Measurements from ENCODE around the gene LRRFIP1.

The LRRFIP1 gene

DNA sequence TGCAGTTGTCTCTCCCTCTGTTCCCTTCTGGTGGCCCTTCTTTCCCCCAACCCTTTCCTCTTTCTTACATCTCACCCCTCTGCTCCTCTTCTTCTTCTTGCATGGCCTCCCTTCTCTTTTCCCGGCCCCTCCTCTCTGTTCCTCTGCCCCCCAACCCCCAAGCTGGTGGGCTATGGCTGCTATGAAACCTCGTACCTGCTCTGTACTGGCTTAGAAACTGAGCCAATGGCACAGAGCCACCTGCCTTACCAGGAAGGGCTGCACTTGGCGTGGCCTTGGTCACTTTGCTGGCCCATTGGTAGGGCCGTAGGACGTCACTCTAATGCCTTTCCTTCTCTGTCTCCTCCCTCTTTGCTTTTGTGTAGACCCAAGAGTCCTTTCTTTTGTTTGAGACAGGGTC lies 78.9 kb downstream of the LRRFIP1 start:
- no peak for DNase-seq

DNA sequence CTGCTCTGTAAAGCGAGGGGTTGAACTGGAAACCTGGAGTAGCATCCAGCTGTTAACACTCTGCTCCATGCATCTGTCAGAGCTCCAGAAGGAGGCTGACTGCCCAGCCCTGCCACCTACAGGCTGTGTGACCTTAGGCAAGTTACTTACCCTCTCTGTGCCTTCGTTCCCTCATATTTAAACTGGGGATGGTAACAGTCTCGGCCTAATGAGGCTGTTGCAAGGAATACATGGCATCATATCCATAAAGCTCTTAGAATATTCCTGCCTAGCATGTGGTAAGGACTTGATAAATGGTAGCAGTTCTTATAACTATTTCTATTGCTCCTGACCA lies 80.6 kb downstream of the LRRFIP1 start:
- DNase-seq: no peak

DNA sequence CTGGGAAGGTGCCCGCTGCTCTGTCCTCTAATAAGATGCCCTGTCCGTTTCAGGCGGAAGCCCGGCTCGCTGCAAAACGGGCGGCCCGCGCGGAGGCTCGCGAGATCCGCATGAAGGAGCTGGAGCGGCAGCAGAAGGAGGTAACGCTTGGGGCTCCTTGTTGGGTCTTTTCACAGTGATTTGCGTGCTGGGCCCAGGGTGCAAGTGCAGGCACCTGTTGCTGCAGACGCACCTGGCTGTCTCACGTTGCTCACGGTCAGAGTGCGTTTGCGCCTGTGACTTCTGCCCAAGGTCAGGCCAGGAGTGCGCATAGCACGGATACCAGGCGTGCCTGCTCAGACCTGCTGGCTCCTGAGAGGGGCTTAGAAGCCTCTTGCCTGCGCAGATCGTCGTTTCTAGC lies 81.1 kb downstream of the LRRFIP1 start:
- DNase-seq: no peak

DNA sequence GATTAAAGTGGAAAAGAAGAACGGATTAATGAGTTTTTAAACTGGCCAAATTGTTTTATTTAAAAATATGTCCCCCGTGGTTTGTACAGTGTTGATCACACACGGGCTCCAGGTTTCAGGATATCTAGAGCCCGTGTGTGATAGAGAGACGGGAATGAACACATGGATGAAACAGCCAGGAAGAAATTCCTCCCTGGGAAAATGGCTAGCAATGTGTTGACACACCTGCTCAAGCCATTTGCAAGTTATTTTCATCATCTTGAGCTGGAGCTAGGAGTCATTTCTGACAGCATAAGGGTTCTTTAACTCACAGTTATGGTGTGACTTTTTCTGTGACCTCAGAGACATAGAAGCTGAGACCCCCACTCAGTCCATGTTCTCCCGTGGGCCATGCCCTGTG lies 81.6 kb downstream of the LRRFIP1 start:
- DNase-seq: no peak

DNA sequence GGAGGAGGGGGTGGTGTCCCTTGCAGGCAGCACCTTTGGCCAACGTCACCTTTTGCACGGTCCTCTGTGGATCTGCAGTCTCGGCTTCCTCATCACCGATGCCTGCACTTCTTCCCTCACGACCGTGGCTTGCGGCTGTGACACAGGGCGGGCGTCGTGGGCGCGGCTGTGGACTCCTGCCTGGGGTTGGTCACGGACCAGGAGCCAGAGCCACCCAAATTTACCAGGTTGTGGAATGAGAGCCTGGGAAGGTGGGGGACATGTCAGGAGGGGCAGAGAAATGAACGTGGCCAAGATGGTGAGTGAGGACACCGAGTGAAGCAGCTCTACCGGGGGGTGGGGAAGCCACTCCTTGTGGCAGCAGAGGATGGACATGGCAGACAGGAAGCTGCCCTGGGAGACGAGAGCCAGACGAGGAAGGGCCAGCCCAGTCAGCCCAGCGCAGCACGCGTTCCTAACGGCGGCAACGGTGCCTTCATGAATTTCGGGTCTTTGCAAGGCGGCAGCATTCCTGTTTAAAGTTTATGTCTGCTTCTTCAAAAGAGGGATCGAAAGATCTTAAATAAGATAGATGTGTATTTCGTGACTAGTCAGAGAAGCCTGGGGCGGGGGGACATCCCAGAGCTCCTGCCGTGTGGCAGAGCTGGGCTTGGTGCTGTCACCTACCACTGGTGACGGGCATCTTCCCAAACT lies 84.2 kb downstream of the LRRFIP1 start:
- no peak for DNase-seq

DNA sequence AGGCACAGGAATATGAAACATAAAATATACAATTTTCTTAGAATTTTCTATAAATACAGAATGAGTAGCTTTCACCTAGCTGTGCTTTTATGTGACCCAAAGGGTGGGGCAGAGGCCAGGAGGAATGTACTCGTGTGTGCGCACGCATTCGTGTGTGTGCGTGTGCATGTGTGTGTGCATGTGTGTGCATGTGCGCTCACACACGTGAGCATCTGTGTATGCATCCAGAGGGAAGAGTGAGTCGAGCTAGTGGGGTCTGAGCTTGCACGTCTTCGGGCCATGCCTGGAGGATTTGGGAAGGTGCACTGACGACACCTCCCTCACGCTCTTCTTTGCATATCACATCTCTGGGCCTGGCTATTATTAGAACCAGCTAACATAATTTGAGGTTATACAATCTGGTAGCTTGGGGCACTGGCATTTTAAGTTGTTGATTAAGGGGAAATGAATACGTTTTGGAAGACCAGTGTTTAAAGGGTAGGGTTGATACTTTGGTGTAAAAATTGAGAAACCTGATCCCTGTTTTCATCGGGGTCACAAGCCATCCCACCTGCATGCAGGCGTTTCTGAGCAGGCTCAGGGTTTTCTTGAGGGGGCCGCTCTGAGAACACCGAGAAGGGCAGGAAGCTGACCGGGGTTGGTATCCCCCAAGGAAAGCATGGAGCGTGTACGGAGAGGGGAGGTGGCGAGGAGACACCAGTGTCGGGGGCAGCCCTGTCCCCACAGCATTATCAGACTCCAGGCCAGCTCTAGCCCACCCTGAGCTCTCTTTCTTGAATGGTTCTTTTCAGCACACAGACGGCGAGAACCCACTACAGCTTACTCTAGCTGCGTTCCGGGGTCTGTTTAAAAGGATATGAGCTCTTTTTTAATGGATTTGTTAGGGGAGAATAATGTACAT lies 85.3 kb downstream of the LRRFIP1 start:
- DNase-seq: no peak

DNA sequence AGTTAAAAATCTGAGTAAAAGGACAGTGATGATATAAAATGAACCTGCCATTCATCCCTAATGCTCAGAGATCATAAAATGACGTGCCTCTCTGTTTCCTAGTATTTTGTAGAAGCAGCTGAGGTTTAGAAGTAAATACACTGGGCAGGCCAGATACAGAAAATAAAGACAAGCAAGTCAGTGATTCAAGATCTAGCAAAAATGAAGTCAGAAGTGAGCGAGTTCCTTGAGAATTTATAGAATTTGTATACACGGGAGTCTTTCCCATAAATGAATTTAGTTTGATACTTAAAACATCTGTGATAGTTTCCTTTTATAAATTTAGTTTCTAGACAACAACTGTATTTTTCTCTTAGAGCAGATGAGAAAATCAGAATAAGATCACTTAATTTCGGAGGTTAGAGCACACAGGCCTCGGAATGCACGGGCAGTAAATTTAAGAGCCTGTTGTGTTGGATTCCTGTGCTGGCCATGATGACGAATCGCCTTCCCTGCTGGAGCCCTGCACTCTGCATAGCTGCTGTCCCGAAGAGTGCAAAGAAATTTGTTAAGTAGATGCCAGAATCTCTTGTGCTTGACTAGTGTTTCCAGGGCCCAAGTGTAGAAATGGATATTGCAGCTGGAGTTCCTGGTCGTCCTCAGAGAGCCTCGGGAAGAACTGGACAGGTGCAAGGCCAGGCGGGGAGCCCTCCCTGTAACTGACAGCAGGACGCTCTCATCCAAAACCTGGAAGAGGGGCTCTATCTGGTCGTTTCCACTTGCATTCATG lies 87.5 kb downstream of the LRRFIP1 start:
- DNase-seq: no peak

DNA sequence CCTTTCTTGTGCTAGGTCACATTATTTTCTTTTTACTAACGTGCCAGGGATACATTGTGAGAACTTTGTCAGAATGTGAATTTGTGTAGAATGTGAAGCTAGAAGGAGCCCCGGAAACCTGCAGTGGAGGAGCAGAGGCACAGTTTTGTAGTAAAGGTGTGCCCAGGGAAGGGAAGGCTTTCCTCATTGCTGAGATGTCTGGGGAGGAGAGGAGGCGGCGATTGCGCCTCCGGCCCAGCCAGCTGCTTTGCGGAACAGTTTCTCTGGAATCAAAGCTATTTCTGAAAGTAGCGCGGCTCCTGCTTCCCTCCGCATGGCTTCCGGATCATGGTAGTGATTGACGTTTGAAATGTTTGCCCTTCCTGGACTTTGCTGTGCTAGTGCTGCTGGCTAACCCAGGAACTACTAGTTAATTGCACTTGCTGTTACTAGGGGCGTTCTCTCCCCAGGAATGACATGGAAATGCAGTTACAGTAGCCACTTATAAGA lies 88.1 kb downstream of the LRRFIP1 start:
- no peak for DNase-seq

DNA sequence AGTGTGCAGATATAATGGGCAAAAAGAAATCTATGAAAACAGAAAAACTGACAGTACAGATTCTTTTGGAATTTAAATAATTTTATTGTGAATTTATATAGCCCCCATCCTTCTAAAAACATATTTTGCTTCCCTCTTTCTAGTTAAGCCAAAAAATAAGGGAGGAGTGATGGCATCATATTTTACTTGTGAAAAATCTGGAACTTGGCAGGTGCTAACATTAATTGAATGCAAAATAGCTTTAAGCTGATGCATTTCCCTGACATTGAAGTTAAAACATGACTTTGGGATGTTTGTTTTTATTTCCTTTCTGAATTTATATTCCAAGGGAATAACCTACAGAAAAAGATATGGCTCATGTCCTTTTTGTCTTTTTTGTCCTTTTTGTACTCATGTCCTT lies 88.6 kb downstream of the LRRFIP1 start:
- DNase-seq: no peak

DNA sequence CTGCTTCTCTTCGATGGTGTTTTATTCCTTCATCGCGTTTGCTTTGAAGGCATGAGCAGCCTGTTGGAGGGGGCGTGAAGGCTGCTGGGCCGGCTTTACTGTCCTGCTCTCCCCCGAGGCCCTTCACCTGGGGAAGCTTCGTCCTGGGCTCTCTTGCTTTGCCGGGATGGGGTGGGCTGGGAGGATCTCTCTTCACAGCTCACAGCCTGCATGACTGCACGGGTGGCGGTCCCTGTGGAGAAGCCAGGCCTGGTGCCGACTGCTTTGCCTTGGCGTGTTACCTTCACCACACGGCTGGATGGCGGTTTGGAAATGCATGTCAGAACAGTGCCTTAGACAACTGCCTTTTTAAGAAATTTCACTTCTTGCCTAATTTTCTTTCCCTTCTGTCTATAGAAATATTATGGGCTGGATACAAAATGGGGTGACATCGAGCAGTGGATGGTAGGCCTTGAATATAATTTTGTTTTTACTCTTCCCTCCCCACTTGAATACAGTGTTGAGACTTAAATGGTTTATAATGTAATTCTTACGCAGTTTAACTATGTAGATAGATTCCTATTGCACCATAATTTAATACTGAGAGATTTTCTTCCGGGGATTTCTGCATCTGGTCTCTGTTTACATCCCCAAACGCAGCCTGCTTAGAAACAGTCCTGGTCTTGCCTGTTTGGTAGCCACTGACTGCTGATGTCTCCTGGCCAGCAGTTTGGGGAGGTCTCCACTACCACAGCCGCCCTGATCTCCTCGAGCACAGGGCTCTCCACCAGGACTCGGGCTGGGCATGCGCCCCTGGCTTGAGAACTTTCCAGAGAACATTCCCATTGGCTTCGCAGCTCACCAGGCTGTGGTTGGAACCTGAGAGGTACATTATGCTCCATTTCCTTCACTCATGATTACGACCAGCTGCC lies 90.2 kb downstream of the LRRFIP1 start:
- no peak for DNase-seq

DNA sequence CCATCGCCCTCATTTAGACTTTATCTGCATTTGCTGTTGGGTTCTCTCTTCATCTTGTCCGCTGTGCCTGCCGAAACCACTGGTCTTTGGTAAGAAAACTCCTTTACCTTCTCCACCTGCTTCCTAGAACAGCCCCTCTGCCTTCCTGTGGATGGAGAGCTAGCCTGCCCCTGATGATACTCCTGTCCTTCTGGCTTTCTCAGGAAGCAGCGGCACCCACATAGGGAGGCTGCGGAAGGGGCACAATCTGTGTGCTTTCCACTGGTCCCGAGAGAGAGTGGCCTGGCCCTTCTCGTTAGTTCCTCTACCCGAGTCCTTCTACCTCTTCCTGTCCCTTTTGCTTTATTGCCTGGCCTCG lies 90.9 kb downstream of the LRRFIP1 start:
- DNase-seq: no peak

DNA sequence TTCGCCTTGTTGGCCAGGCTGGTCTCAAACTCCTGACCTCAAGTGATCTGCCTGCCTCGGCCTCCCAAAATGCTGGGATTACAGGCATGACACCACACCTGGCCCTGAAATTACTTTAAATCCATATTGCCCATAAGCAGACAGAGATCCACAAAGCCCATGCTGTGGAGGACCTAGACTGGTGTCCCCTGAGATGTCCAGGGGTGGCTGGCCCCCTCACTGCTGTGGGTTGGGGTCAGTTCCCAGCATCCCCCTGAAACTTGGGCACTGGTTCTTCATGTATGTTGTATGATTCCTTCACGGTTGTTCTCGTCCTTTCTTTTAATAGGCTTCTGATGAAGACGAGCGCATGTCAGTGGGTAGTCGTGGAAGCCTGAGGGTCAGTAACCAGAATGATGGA lies 93.1 kb downstream of the LRRFIP1 start:
- no peak for DNase-seq

DNA sequence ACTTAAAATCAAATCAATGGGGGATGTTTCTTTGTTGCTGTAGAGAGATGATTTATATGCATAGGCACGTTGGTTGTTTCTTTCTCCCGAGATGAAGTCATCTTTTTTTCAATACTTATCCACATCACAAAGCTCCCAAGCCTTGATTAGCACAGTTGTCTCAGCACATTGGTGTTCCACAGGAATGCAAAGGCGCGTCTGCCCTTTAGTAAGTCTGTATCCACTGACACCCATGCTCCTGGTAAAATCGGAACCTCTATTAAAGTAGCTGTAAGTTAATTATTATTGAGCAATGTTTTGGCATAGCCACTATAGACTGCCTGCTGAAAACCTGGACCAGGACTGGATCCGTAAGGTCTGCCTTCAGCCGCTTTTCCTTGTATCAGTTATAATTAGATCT lies 93.6 kb downstream of the LRRFIP1 start:
- DNase-seq: no peak

DNA sequence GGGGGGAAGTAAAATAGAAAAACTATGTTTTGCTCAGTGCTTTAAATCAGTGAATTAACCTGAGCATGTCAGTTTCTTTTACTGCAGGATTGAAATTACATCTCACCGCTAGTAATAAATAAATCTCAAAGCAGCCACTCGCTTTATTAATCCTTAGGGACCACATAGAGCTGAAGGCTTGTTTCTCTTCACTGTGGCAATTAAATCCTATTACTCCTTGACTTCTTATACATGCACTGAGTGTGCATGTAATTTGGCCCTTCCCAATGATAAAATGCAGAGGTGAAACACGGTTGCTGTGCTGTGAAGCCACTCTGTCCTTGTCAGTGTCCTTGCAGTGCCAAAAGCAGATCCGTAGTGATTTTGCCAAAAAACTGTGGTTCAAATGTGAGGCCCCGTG lies 94.1 kb downstream of the LRRFIP1 start:
- DNase-seq: no peak

DNA sequence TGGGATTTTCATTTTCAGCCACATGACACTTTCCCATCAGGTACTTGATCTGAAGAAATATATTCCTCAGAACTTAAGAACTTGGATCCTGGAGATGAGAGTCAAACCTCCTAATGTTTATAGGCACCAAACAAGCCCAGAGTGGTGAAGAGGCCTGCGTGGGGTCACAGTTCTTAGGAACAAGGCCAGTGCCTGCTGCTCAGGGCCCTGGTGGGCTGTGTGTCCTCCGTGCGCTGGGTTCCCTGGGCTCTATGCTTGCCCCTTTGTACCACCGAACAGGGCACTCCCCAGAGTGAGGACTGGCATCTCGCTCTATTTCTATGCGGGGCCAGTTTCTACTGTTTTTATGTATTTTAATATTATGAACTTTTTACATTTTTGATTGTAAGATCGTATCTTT lies 95.2 kb downstream of the LRRFIP1 start:
- DNase-seq: no peak

DNA sequence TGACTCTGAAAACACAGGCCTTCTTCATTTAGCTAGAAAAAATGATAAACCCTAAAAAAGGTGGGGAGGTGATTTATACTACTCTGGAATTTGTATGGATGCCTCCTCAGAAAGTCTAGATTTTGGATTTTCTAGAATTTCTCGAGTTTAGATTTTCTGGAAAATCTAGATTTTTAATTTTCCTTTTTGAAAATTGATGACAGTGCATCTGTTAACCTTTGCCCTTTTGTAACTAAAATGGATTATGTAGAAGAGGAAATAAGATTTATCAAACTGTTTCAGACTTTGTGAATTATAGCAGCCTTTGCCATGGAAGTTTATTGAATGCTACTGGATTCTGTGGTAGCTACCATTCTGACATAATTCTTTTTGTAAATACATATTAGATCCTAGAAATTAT lies 95.6 kb downstream of the LRRFIP1 start:
- no peak for DNase-seq

DNA sequence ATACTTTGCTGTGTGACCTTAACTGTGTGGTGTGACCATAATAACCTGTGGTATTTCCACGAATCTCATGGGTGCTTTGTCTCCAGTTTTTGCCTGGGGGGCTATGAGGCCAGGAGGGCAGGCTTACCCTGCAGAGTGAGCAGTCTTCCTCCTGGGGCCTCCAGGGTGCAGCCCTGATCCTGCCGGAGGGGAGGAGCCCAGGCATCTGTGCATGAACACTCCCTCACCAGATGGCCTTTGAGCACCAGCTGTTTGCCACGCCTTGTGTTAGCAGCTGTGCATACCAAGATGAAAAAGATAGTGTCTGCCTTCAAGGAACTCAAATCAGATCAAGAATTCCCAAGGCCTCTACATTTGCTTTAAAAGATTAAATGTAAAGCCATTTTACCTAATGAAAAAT lies 96.2 kb downstream of the LRRFIP1 start:
- no peak for DNase-seq

DNA sequence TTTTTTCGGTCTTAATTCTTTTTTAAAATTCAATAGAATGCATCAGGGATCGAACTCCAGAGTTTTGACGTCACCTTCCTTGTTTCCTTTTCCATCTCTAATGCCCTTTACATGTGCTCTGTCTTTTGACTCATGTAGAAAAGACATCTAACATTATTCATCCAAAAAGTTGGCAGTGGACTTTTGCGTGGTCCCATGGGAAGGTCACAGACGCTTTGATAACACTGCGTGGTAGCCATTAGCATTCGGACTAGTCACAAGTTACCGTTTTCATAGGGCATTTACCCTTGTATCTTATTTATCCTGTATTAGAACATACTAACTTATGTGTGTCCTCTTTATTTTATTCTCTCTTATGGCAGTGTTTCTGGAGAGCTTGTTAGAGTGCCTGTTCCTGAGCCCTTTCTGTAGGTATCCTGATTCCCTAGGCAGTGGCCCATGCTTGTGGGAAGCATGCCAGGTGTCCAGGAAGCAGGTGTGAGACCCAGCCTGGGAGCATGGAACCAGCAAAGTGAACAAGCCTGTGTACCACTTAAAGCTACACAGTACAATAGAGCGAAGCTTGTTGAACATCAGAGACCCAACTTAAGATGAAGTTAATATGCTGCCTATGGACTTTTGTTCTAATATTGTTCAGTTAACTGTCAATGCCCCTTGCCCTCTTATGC lies 97.6 kb downstream of the LRRFIP1 start:
- no peak for DNase-seq

DNA sequence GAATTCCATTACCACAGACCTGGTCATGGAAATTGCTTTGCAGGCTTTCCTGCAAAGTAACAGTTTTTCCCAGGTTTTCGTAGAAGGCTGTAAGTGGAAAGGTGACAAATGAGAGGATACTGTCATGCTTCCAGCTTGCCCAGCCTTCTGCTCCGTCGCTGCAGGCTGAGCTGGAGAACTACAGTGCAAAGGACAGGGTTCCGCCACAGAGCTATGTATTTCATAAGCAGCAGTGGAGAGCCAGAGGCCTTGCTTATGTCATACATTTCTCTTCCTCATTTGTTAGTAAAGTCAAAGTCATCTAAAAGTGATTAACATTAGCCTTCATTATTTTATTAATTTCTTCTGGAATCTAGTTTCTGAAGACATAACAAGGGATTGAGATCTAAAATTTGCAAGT lies 98.3 kb downstream of the LRRFIP1 start:
- no peak for DNase-seq

DNA sequence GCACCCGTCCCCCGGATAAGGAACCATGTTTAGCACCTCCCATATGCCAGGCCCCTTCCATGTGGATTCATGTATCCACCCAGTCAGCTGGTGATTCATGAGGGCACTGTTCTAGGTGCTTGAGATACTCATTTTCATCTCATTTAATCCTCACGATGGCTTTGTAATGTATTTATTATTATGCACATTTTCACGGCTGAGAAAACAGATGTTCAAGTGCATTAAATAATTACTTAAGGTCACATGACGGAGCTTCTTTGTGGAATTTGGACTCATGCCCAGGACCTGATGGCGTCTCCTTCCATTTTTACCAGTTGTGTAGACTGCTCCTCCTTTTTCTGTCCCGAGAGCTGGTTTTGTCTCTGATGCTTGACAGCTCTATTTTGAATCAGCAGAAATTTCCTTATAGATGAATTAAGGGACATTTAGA lies 99.0 kb downstream of the LRRFIP1 start:
- DNase-seq: no peak

DNA sequence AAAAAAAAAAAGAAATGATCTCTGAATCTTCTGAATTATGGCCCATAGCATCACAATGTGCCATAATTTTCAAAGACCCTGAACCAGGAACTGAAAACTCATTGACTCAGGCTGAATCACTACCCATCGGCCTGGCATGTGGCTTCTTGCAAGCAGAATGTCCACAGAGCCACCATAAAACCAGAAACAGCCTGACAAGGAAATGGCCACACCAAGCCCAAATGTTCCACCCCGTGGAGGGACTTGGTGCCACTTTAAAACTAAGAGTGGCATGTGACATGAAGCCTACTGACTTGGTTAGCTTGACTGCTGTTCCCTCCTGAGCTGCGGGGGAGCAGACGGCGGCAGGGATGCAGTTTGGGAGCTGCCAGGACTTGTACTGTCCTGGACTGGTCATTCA lies 100.0 kb downstream of the LRRFIP1 start:
- no peak for DNase-seq
